ENCODE results near the gene SLC25A39. TPM values are rescaled to one million over a fixed set of nuclear protein-coding genes. Genes with fewer than 3 reads are reported as not detected.

The SLC25A39 gene
- total and polyA plus RNA-seq, 2 of the 4 experiments (the other 2 are of a cell fraction) = 49.1 to 99.7 TPM

GRCh38 chr17:44311562-44312181 lies 13.0 kb downstream of the SLC25A39 start:
- Histone ChIP-seq H3K14ac (replicated peaks; ENCODE audit: low read depth, low read length) (no peak overlapping the region), H3K36me3 (ENCODE audit: control insufficient read depth, insufficient read depth, low read length) (no peaks in the 10 kb centered on the region), H2AK5ac (ENCODE audit: low read depth, low read length) (no peak overlapping the region), H3K23ac (ENCODE audit: low read depth, low read length) (no peak overlapping the region), H3K9me1 (ENCODE audit: insufficient read depth, low read length) (no peaks in the 10 kb centered on the region; the same call in 1 of the 2 replicates), H2BK20ac (ENCODE audit: low read depth, low read length) (no peak overlapping the region), H3K4me3 (ENCODE audit: insufficient read depth, low read depth, low read length) (no peak overlapping the region), H4K91ac (ENCODE audit: insufficient read depth, low read depth, low read length) (no peak overlapping the region), H3K9ac (ENCODE audit: low read depth, low read length) (no peak overlapping the region), H2AK9ac (replicated peaks; ENCODE audit: low read depth, low read length, poor library complexity) (no peak overlapping the region), H3K4me1 (ENCODE audit: control insufficient read depth, insufficient read depth, low read length) (peaks cover 8% of the 10 kb centered on the region; the same call in 1 of the 2 replicates), H3K18ac (ENCODE audit: low read depth, low read length) (no peak overlapping the region), H3K27me3 (ENCODE audit: control insufficient read depth, insufficient read depth, low read length) (peaks cover 71% of the 10 kb centered on the region), H4K5ac (ENCODE audit: low read depth, low read length) (no peak overlapping the region), H3K56ac (ENCODE audit: extremely low read depth, insufficient read depth, low read length) (no peak overlapping the region), H2BK15ac (ENCODE audit: low read depth, low read length) (no peak overlapping the region), H3K4ac (ENCODE audit: low read depth, low read length) (no peak overlapping the region), H2AFZ (replicated peaks; ENCODE audit: low read length, poor library complexity) (no peak overlapping the region), H2BK120ac (ENCODE audit: low read depth, low read length) (no peak overlapping the region), H2BK5ac (ENCODE audit: low read depth, low read length, poor library complexity, severe bottlenecking) (no peak overlapping the region), H3K27ac (ENCODE audit: insufficient read depth, low read length) (no peak overlapping the region), H3K79me1 (ENCODE audit: low read depth in 1 of 2, low read length in 2 of 2) (no peaks in the 10 kb centered on the region), H3K4me2 (ENCODE audit: low read depth, low read length) (no peak overlapping the region), H4K20me1 (ENCODE audit: insufficient read depth, low read length) (peaks cover 4% of the 10 kb centered on the region; the same call in 1 of the 2 replicates), H3K9me3 (ENCODE audit: control insufficient read depth, insufficient read depth, low read length) (peaks cover 2% of the 10 kb centered on the region; the same call in 1 of the 2 replicates), H4K8ac (ENCODE audit: low read depth in 2 of 2, low read length in 2 of 2) (no peak overlapping the region)
- ChIA-PET CTCF (no interaction called here), POLR2A (ENCODE audit: unreplicated experiment) (no interaction called here)
- BruUV-seq (replicated peaks) = no TSS peak
- intact Hi-C loops (cut with micrococcal nuclease) = no loop called here
- TF ChIP-seq, protein P1, sequence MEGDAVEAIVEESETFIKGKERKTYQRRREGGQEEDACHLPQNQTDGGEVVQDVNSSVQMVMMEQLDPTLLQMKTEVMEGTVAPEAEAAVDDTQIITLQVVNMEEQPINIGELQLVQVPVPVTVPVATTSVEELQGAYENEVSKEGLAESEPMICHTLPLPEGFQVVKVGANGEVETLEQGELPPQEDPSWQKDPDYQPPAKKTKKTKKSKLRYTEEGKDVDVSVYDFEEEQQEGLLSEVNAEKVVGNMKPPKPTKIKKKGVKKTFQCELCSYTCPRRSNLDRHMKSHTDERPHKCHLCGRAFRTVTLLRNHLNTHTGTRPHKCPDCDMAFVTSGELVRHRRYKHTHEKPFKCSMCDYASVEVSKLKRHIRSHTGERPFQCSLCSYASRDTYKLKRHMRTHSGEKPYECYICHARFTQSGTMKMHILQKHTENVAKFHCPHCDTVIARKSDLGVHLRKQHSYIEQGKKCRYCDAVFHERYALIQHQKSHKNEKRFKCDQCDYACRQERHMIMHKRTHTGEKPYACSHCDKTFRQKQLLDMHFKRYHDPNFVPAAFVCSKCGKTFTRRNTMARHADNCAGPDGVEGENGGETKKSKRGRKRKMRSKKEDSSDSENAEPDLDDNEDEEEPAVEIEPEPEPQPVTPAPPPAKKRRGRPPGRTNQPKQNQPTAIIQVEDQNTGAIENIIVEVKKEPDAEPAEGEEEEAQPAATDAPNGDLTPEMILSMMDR (conservative IDR thresholded peaks at IDR 0.05; ENCODE audit: low read depth, low read length) = no peak
- TF ChIP-seq RCOR1 (IDR thresholded peaks at IDR 0.05; ENCODE audit: insufficient replicate concordance, low read length) = no peak
- no peak for TF ChIP-seq POLR2A (IDR thresholded peaks at IDR 0.05; ENCODE audit: low read depth, low read length)
- TF ChIP-seq RAD21 (IDR thresholded peaks at IDR 0.05; ENCODE audit: low read length) = no peak
- no peak for TF ChIP-seq CHD1 (IDR thresholded peaks at IDR 0.05; ENCODE audit: low read depth, low read length)
- no peak for TF ChIP-seq MXI1 (IDR thresholded peaks at IDR 0.05; ENCODE audit: borderline replicate concordance, low read depth, low read length)
- TF ChIP-seq MAZ (IDR thresholded peaks at IDR 0.05; ENCODE audit: borderline replicate concordance, low read depth, low read length) = no peak
- no peak for TF ChIP-seq MAFK (IDR thresholded peaks at IDR 0.05; ENCODE audit: low read depth, low read length)
- TF ChIP-seq ELK1 (IDR thresholded peaks at IDR 0.05; ENCODE audit: borderline replicate concordance, low read depth, low read length) = no peak
- no peak for TF ChIP-seq SMC3 (IDR thresholded peaks at IDR 0.05; ENCODE audit: low read depth, low read length)
- TF ChIP-seq NFE2L2 (IDR thresholded peaks at IDR 0.05; ENCODE audit: low read depth, low read length) = no peak
- no peak for TF ChIP-seq CEBPB (IDR thresholded peaks at IDR 0.05; ENCODE audit: low read depth, low read length)
- TF ChIP-seq BHLHE40 (IDR thresholded peaks at IDR 0.05; ENCODE audit: low read depth, low read length) = no peak
- no peak for TF ChIP-seq RFX5 (IDR thresholded peaks at IDR 0.05; ENCODE audit: low read depth, low read length)
- no peak for TF ChIP-seq USF2 (IDR thresholded peaks at IDR 0.05; ENCODE audit: low read depth, low read length)
- no peak for TF ChIP-seq FOS (IDR thresholded peaks at IDR 0.05; ENCODE audit: low read depth, low read length)
- in situ Hi-C loops (cut with MboI; ENCODE audit: low sequenced_read_pairs) = no loop called here
- DNase-seq (no peak), ATAC-seq (ENCODE audit: low read depth) (no peak)
- WGBS, 2 experiments (ENCODE audit: extremely low coverage in 2 of 2, insufficient read length in 1 of 2) = no CpG with 5 or more reads among the region's 5 CpGs
- dilution Hi-C loops (cut with HindIII; ENCODE audit: low sequenced_read_pairs, unreplicated experiment) = no loop called here

Data from IMR-90 (cell line).